ENCODE results near the gene DGKB.

- TF ChIP-seq, protein P1, sequence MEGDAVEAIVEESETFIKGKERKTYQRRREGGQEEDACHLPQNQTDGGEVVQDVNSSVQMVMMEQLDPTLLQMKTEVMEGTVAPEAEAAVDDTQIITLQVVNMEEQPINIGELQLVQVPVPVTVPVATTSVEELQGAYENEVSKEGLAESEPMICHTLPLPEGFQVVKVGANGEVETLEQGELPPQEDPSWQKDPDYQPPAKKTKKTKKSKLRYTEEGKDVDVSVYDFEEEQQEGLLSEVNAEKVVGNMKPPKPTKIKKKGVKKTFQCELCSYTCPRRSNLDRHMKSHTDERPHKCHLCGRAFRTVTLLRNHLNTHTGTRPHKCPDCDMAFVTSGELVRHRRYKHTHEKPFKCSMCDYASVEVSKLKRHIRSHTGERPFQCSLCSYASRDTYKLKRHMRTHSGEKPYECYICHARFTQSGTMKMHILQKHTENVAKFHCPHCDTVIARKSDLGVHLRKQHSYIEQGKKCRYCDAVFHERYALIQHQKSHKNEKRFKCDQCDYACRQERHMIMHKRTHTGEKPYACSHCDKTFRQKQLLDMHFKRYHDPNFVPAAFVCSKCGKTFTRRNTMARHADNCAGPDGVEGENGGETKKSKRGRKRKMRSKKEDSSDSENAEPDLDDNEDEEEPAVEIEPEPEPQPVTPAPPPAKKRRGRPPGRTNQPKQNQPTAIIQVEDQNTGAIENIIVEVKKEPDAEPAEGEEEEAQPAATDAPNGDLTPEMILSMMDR (conservative IDR thresholded peaks at IDR 0.05 in 1 of 2, IDR thresholded peaks at IDR 0.05 in 1 of 2; ENCODE audit: low read depth in 1 of 2, low read length in 2 of 2) = no peak
- no peak for TF ChIP-seq EZH2 (IDR thresholded peaks at IDR 0.05; ENCODE audit: low read length, missing control alignments)
Observed at GRCh38 chr7:14235056-14235455, 667.5 kb downstream of the DGKB start.
